NCI-H446 treated with DMSO at 0.1 percent for 48 hours (cell line): Measurements from ENCODE around the gene BAHD1.

ENCODE experiments used
- DNase-seq: peaks from one replicate; lab custom pipeline; 2025; lab: John Stamatoyannopoulos, UW

The BAHD1 gene

DNA sequence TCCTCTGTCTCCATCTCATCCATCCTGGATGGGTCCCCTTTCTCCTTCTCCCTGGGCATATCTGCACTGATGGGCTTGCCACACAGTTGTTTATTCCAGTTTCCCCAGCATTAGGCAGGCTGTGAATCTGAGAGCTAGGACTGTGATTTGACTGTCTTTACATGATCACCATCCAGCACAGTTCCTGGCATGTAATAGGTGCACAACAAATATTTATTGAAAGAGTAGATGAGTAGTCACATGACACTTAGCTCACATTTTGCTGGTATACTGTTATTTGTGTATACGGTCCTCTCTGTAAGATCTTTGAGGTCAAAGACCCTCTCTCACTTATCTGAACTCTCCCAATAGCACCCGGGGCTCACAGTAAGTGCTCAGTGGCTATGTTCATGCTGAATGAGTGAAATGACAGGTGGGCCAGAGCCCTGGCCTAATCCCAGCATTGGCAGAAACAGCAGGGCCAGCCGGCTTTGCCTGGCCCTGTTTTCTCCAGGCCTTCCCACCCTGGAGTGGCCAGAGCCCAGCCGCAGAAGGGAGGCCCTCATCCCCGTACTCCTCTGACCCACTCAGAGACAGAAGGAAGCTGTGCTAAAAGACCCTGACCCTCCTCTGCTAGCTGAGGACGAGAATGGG is 16.2 kb upstream of the BAHD1 start:
- DNase-seq = no peak

DNA sequence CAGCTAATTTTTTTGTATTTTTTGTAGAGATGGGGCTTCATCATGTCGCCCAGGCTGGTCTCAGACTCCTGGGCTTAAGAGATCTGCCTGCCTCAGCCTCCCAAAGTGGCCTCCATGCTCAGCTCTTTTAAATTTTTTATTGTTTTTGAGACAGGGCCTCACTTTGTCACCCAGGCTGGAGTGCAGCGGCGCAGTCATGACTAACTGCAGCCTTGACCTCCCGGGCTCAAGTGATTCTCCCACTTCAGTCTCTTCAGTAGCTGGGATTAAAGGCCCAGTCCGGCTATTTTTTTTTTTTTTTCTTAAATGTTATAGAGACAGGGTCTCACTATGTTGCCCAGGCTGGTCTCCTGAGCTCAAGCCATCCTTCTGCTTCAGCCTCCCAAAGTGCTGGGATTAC is 15.1 kb upstream of the BAHD1 start:
- DNase-seq = no peak

DNA sequence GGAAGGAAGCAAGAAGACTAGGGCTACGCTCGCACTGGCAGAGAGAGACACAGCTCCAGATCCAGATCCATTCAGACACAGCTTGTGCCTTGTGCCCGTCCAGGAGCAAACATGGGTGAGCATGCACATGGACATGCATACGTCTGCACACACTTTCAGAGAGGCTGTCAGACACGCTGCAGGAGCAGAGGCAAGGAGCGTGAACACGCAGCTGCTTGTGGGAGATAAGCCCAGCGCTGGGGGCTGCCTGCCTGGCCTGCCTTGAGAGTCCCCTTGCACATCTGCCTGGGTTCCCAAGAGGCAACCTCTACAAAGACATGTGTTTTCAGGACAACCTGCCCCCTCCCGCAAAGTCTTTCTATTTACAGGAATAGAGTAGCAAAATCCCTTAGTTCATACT is 13.6 kb upstream of the BAHD1 start:
- DNase-seq = no peak

- no peak for DNase-seq
Measured at GRCh38 chr15:40428185-40428584, 12.6 kb upstream of the BAHD1 start.

- no peak for DNase-seq
Measured at GRCh38 chr15:40429068-40429710, 11.6 kb upstream of the BAHD1 start.

- DNase-seq = no peak
Measured at GRCh38 chr15:40430271-40430805, 10.4 kb upstream of the BAHD1 start.

DNA sequence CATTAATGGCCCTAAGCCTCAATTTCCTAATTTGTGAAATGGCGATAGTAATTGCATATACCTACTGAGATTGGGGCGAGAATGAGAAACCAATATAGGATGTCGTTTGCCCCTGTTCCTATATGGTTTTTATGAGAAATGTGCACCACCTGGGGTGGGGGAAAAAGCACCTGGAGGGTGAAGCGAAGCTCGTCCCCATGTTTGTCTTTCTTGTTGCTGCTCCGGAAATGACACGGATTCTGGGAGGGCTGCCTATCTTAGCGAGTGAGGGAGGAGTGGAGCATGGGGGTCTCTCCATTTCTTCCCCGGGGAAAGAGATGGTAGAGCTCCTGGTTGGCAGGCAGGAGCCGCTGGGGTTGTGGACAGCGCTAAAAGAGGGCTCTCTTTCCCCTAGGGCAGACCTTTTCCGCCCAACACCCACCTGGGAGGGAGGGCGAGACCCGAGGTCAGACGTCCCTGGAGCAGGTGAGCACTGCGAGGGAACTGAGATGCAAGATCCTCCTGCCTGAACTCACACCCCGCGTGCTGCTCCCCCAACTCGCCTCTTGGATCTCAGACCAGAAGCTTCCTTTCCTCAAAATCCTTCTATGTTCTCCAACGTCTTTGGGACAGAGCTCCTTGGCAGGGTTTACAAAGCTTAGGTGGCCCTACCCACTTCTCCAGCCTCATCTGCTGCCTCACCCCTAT is 5.6 kb upstream of the BAHD1 start:
- DNase-seq = no peak

DNA sequence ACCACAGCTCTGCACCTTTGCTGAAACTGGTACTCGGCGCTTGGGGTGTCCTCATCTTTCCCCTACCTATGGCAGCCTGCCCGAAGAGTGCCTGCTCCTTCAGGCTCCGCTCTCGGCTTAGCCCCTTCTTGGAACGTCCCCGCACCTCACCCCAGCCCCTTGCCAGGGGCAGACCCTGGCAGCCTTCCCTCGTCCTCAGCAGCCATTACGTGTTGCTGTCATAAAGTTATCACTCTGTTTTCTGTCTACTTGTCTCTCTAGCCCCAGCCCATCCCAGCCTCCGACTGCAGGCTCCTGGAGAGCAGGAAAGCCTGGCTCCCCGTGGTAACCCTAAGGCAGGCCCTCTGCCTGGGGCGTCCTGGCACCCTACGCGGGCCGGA is 5.1 kb upstream of the BAHD1 start:
- no peak for DNase-seq

DNA sequence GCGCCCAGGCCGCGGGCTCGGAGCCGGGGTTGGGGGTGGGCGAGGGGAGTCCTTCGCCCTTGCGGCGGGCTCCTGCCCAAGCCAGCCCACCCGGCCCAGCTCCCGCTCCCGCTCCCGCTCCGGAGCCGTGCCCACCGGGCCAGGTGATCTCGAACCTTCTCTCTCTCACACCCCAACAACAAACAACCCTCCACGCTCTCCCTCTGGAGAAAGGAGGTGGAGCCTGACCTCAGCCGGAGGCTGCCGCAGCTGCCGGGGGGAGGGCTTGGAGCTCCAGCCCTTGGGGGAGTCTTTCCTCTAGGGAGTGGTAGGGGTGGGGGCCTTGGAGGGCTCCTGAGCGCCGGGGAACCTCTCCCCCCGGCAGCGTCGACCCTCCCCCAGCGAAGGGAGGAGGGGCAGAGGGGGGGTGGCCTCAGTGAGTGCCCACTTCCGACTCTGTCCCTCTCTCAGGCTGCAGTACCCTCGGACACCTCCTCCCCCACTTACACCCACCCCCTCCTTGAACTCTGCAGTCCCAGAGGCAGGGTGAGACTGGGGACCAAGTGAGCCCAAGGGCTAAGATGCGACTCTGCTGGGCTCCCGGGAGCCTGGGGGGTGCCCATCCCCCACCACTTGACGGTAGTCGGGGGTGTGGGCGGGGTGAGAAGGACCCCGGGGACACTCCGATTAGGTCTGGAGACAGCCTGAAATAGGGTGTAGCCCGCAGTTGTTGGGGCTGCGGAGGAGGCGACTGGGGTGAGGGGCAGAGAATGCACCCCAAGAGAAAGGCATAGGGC is 4.4 kb upstream of the BAHD1 start:
- no peak for DNase-seq

DNA sequence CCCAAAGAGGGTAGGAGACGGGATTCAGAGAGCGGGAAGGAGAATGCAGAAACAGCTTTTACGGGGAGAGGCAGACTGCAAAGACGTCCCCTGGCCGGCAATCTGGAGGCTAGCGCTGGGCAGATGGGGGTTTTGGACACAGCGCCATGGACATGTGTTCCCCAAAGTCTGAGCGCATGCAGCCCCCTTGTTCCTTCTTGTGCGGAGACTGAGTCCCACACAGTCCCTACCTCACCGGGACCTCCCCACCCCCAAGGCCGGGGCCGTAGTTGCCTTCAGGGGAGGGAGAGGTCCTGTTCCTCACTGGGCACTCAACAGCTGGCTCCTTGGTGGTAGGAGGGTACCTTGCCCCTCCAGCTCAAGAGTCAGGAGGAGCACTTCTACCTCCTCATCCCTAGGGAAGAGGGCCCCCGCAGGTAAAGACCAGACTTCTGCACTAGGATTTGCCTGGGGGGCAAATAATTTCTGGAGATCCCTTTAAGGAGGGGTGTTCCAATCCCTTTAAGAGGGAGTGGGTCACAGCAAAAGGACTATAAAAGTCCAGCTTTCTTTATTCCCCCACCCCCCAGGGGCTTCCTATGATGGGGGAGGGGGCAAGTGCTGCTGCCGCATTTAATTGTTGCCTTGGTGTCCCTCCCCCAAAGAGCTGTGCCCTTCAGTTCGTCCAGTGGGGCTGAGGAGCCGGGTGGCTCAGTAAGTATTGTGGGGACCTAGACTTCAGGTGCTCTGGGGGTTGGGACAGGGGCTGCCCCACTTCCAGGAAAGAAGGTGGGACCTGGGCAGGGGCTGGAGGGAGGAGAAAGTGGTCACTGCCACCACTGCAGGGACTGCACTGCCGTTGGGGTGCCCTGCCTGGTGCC is 3.6 kb upstream of the BAHD1 start:
- no peak for DNase-seq

- DNase-seq = no peak
Measured at GRCh38 chr15:40437752-40438687, 2.7 kb upstream of the BAHD1 start.

- DNase-seq = no peak
Measured at GRCh38 chr15:40438712-40439111, 2.0 kb upstream of the BAHD1 start.

GRCh38 chr15:40439461-40439959 is 1.2 kb upstream of the BAHD1 start:
- no peak for DNase-seq

- no peak for DNase-seq
Measured at GRCh38 chr15:40439960-40440742, 602 bp upstream of the BAHD1 start.

- no peak for DNase-seq
Measured at GRCh38 chr15:40441565-40442531, 1.1 kb downstream of the BAHD1 start.

DNA sequence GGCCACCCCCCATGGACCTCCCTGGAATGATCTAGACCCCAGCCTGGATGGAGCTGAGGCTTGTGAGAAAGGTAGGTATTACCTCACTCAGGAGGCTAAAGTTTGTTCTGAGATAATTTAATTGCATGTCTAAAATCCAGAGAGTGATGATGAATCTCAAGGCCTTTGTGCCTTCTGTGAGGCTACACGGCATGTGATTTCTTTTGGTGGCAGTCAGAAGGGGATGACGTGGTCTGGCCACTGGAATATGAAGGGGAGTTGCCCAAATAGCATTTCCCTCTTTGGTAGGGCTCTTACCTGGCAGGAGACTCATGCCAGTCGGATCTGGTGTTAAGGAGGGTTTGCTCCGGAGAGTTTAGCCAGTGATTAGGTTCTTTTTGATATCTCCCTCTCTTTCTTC is 2.5 kb downstream of the BAHD1 start:
- DNase-seq = no peak

DNA sequence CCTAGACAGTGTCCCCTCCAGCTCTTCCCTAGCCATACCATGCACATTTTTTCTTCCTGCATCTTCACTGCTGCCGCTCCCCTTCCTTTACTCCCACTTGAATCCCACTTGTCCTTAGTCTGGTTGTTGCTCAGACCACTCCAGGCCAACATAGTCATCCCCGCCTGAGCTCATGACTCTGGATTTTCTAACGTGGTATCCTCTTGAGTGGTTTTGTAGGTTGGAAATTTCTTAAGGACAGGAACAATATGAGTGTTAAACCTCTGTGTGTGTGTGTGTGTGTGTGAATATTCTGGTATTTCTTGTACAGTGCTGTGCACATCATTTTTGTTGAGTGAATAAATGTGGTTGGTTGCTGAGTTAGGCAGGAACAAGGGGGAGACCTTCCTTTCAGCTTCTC is 3.1 kb downstream of the BAHD1 start:
- DNase-seq = no peak

DNA sequence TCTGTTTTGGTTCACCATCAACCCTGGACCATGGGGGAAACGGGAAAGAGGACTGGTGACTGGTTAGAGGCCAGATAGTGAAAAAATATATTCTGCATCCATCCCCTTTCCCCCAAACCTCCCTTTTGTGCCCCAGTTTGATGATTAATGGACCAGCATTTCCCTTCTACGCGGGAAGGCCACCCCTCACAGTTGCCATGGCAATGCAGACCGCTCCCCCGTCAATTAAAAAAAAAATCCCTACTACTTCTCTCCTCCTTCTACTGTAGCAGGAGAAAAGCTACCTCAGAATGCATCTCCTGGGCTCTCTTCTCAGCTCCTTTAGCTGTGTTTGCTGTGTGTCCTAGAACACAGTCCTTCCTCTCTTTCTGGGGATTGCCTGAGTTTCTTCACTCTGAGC is 4.0 kb downstream of the BAHD1 start:
- DNase-seq = no peak
